NCI-H146 treated with DMSO at 0.1 percent for 48 hours (cell line): Measurements from ENCODE around the gene RCN1.
A peak's percentile ranks its signal among the peaks of the same experiment; 100 is the strongest.
"Not testable (repeated sequence)": the region's sequence is repeated elsewhere in the genome, so short reads cannot be mapped to it uniquely, and the experiment has no call there.

ENCODE experiments used
- DNase-seq: peaks from one replicate; lab custom pipeline; 2025; ENCODE audit not compliant: unreplicated experiment; lab: John Stamatoyannopoulos, UW

RCN1 gene

GRCh38 chr11:32109592-32109991 is 18.7 kb downstream of the RCN1 start:
- no peak for DNase-seq

GRCh38 chr11:32110795-32111194 is 19.9 kb downstream of the RCN1 start:
- DNase-seq, result no peak

DNA sequence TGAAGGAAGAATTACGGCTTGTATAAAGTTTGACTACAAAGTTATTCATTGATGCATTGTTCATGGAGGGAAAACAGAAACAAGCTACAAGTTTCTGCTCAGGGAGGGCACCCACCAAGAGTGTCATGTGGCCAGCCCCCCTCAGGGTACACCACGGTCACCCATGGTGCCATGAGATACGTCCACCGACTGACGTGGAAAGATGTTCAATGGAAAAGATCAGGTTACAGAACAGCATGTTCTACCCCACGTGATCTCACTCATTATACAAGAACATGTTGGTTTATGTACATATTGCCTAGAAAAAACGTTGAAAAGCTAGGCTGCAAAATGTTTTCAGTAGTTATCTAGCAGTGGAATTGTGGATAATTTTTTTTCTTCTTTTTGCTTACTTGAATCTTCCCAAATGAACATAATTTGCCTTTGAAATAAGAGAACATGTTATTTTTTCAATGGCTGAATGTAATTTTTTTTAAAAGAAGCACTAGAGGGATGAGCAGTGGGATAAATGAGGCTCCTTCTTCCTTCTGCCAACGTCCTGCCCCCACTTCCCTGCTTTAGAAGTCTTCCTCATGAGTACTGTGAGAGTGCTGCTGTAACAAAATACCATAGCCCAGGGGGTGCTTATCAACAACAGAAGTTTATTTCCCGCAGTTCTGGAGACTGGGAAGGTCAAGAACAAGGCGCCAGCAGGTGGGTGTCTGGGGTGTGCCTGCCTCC is 22.5 kb downstream of the RCN1 start:
- DNase-seq, result peak; percentile 36

DNA sequence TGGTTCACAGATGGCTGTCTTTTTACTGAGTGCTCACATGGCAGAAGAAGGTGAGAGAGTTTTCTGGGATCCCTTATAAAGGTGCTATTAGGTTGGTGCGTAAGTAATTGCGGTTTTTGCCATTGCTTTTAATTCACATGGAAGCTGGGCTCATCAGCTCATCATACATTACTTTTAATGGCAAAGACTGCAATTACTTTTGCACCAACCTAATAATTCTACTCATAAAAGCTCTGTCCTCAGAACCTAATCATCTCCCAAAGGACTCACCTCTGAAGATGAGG is 23.0 kb downstream of the RCN1 start:
- DNase-seq, result no peak

DNA sequence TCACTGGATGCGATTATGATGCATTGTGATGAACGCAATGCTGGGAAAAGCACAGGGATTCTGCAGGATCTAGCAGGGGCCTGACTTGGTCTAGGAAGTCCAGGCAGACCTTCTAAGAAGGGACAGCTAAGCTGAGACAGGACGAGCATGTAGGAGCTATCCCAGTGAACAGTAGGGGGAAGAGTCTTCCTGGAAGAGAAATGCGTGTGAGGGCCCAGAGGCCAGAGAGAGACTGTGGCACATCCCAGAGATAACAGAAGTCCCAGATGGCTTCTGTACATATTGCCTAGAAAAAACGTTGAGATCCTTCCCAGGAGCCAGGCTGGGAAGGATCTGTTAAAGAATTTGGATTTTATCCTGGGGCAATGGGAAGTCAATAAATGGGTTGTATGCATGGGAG is 24.6 kb downstream of the RCN1 start:
- no peak for DNase-seq

- DNase-seq, result no peak
Measured at GRCh38 chr11:32116668-32117067, 25.8 kb downstream of the RCN1 start.

GRCh38 chr11:32118025-32118974 is 27.4 kb downstream of the RCN1 start:
- no peak for DNase-seq

DNA sequence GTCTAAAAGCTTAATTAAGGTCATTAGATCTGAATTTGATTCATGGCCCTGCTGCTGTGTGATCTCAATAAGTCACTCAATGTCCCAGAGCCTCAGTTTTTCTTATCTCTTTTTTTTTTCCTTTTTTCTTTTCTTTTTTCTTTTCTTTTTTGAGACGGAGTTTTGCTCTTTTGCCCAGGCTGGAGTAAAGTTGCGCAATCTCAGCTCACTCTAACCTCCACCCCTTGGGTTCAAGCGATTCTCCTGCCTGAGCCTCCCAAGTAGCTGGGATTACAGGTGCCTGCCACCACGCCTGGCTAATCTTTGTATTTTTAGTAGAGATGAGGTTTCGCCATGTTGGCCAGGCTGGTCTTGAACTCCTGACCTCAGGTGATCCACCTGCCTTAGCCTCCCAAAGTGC is 28.3 kb downstream of the RCN1 start:
- not testable (repeated sequence) for DNase-seq

DNA sequence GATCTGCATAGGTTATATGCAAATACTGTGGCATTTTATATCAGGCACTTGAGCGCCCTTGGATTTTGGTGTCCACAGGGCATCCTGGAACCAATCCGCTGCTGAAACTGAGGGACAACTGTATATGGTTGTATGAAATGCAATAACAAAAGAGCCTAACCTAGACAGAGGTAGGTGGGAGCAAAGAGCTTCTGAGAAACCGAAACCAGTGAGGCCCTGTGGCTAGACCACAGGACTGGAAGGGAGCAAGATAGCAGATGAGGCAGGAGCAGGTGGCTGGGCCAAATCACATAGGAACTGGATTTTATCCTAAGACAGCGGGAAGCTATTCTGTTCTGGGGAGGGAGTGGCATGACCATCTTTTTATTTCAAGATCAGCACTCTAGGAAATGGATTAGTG is 30.1 kb downstream of the RCN1 start:
- no peak for DNase-seq

DNA sequence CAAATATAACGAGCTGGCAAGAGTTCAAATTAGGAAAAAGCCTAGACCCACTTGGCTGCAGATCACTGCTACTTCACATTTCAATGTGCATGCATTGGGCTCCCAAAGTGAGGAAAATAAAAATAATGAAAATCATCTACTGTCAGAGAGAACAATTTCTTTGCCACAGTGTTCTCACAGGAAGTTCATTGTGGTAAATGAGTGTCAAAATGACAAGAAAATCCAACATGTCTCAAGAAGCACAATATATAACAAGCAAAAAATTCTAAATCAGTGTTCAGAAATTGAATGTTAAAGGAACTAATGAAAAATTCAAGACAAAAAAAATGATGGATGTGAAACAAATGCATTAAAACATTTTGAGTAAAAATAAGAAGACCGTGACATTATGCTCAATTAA is 31.3 kb downstream of the RCN1 start:
- DNase-seq, result no peak

DNA sequence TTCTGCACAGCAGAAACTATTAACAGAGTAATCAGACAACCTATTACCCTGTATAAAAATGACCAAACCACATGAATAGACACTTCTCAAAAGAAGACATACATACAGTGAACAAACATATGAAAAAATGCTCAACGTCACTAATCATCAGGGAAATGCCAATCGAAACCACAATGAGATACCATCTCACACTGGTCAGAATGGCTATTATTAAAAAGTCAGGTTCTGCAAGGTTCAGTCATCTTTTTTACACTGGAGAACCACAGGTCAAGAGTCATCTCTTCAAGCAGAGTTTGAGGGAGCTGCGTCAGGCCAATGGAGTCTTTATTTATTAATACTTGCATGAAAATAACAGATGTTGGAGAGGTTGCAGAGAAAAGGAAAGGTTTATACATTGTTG is 40.4 kb downstream of the RCN1 start:
- DNase-seq, result no peak

GRCh38 chr11:32136657-32137056 is 45.8 kb downstream of the RCN1 start:
- DNase-seq, result no peak

DNA sequence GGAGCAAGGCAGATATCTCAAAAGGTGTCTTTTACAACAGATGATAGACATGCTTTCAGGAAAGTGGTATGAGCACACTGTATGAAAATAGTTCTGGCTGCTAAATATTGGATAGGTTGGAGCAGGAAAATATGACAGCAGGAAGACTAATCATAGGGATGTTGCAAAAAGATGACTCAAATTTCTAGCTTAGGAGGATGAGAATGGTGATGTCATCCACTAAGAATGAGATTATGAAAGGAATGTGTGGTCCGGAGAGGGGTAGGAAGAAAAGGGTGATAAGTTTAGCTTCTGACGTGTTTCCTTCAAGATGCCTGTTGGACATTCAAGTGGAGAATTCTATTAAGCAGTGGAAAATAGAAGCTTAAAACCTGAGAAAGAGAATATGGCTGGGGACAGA is 46.4 kb downstream of the RCN1 start:
- no peak for DNase-seq

DNA sequence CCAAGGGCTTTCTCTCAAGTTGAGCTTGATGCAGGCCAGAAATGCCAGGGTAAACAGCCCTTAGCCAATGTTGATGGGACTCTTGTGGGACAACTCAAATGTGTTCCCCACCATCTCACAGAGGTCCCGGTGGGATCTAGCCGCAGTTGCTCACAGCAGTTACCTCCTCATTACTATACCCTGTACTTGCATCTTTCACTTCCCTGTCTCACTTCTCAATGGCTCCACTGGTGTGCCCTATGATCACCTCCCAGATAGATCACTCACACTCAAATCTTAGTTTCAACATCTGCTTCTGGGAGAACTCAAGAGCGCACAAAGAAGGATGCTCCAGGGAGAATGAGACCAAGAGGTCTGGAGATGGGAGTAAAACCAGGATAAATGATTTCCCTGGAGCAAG is 47.0 kb downstream of the RCN1 start:
- no peak for DNase-seq

- no peak for DNase-seq
Measured at GRCh38 chr11:32138902-32139301, 48.0 kb downstream of the RCN1 start.

- DNase-seq, result no peak
Measured at GRCh38 chr11:32139896-32140520, 49.1 kb downstream of the RCN1 start.

- DNase-seq, result no peak
Measured at GRCh38 chr11:32141745-32142546, 51.1 kb downstream of the RCN1 start.

- no peak for DNase-seq
Measured at GRCh38 chr11:32143378-32143777, 52.5 kb downstream of the RCN1 start.

GRCh38 chr11:32145282-32145681 is 54.4 kb downstream of the RCN1 start:
- DNase-seq, result no peak

DNA sequence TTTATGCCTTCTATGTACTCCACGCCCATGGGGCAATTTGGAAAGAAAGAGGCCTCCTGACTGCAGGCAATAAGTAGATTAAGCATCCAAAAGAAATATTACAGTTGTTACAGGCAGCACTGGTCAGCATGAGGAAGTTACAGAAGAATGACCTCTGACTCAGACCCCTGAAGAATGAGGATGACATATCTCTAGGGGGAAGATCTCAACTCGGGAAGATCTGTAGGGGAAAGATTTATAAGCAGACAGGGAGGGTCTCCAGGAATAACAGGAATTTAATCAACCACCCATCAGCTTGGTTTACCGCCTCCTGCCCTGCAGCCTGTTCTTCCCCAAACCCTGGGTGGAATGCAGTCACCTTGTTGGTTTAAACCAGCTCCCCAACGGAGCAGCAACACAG is 58.0 kb downstream of the RCN1 start:
- no peak for DNase-seq

- no peak for DNase-seq
Measured at GRCh38 chr11:32149748-32150147, 58.9 kb downstream of the RCN1 start.
